Measurements from ENCODE around the gene RNF183.
"Not testable (repeated sequence)": the region's sequence is repeated elsewhere in the genome, so short reads cannot be mapped to it uniquely, and the experiment has no call there.

The RNF183 gene

GRCh38 chr9:113296796-113297558 lies 6.2 kb downstream of the RNF183 start:
- no peaks in the 10 kb centered on the region for H3K79me2 ChIP-seq (ENCODE audit: low read length)
- no peaks in the 10 kb centered on the region; the same call in 1 of the 2 replicates for H3K36me3 ChIP-seq (replicated peaks; ENCODE audit: insufficient read depth, low read length)
- no peaks in the 10 kb centered on the region for H3K9me3 ChIP-seq (replicated peaks; ENCODE audit: insufficient read depth, low read length)
- H3K9ac ChIP-seq (ENCODE audit: low read length) = no peak overlapping the region
- H3K4me2 ChIP-seq (ENCODE audit: low read depth, low read length) = no peak overlapping the region
- no peak overlapping the region for H2AFZ ChIP-seq (ENCODE audit: low read length)
- no peak overlapping the region for H3K4me3 ChIP-seq (ENCODE audit: low read length)
- H3K4me1 ChIP-seq (ENCODE audit: low read length) = peaks cover 29% of the 10 kb centered on the region
- TF ChIP-seq, protein P1, sequence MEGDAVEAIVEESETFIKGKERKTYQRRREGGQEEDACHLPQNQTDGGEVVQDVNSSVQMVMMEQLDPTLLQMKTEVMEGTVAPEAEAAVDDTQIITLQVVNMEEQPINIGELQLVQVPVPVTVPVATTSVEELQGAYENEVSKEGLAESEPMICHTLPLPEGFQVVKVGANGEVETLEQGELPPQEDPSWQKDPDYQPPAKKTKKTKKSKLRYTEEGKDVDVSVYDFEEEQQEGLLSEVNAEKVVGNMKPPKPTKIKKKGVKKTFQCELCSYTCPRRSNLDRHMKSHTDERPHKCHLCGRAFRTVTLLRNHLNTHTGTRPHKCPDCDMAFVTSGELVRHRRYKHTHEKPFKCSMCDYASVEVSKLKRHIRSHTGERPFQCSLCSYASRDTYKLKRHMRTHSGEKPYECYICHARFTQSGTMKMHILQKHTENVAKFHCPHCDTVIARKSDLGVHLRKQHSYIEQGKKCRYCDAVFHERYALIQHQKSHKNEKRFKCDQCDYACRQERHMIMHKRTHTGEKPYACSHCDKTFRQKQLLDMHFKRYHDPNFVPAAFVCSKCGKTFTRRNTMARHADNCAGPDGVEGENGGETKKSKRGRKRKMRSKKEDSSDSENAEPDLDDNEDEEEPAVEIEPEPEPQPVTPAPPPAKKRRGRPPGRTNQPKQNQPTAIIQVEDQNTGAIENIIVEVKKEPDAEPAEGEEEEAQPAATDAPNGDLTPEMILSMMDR (IDR thresholded peaks at IDR 0.05; ENCODE audit: low read length) = no peak
- TF ChIP-seq EZH2 (optimal IDR thresholded peaks at IDR 0.05; ENCODE audit: low read depth, low read length) (no peak), EZH2phosphoT487 (IDR thresholded peaks at IDR 0.05; ENCODE audit: low read length) (no peak)
- no peaks in the 10 kb centered on the region for H3K9me2 ChIP-seq (replicated peaks; ENCODE audit: insufficient read depth, low read length)
- H3K27me3 ChIP-seq (replicated peaks; ENCODE audit: insufficient read depth, low read length) = no peaks in the 10 kb centered on the region
- H4K20me1 ChIP-seq (ENCODE audit: insufficient read depth, low read length) = no peaks in the 10 kb centered on the region
- DNase-seq = no peak
- no peak overlapping the region for H3K27ac ChIP-seq (ENCODE audit: low read length)
- H3F3A ChIP-seq (ENCODE audit: insufficient read depth, low read length) = peaks cover 23% of the 10 kb centered on the region

DNA sequence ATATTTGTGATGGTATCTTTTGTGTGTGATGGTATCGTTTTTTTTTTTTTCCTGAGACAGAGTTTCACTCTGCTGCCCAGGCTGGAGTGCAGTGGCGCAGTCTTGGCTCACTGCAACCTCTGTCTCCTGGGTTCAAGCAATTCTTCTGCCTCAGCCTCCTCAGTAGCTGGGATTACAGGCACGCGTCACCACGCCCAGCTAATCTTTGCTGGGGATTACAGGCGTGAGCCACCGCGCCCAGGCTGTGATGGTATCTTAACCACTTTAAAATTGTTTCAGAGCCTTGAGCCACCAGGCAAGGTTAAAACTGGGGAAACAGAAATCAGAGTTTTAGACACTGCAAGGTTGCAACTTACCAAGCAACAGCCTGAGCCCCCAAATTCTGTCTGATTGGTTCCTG lies 6.9 kb downstream of the RNF183 start:
- H3K79me2 ChIP-seq (ENCODE audit: low read length); H3K9me2 ChIP-seq (replicated peaks; ENCODE audit: insufficient read depth, low read length); H3K27me3 ChIP-seq (replicated peaks; ENCODE audit: insufficient read depth, low read length); H3K27ac ChIP-seq (ENCODE audit: low read length); H3K36me3 ChIP-seq (replicated peaks; ENCODE audit: insufficient read depth, low read length); H4K20me1 ChIP-seq (ENCODE audit: insufficient read depth, low read length); H3K4me3 ChIP-seq (ENCODE audit: low read length); H3K4me2 ChIP-seq (ENCODE audit: low read depth, low read length); H3K9me3 ChIP-seq (replicated peaks; ENCODE audit: insufficient read depth, low read length); H3K9ac ChIP-seq (ENCODE audit: low read length); DNase-seq; H2AFZ ChIP-seq (ENCODE audit: low read length): not testable (repeated sequence)
- Histone ChIP-seq H3K4me1 (ENCODE audit: low read length) (peaks cover 29% of the 10 kb centered on the region), H3F3A (ENCODE audit: insufficient read depth, low read length) (peaks cover 23% of the 10 kb centered on the region)

DNA sequence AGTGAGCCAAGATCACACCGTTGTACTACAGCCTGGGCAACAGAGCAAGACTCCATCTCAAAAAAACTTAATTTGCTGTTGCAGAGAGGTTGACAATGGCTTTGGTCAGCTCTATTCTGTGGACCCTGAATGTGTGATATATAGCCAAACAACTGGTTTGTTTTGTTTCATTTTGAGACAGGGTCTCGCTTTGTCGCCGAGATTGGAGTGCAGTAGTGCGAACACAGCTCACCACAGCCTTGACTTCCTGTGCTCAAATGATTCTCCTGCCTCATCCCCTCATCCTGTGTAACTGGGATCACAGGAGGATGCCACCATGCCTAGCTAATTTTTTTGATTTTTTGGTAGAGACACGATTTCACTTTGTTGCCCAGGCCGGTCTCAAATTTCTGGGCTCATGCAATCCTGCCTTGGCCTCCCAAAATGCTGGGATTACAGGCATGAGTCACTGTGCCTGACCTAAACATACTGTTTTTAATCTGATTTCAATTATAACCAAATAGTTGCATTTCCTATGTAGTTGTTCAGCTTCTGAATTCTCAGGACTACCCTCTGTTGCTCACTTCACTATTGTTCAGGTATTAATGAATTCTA lies 9.8 kb downstream of the RNF183 start:
- Histone ChIP-seq H3K36me3 (replicated peaks; ENCODE audit: insufficient read depth, low read length) (peaks cover 17% of the 10 kb centered on the region), H3F3A (ENCODE audit: insufficient read depth, low read length) (peaks cover 5% of the 10 kb centered on the region; the same call in 1 of the 2 replicates), H3K9me3 (replicated peaks; ENCODE audit: insufficient read depth, low read length) (no peaks in the 10 kb centered on the region), H3K4me3 (ENCODE audit: low read length) (no peak overlapping the region), H3K9ac (ENCODE audit: low read length) (no peak overlapping the region), H3K4me2 (ENCODE audit: low read depth, low read length) (no peak overlapping the region), H4K20me1 (ENCODE audit: insufficient read depth, low read length) (no peaks in the 10 kb centered on the region), H3K79me2 (ENCODE audit: low read length) (0 out of 2 replicates have a peak, but pooled peaks cover 3% of the 10 kb centered on the region), H3K27me3 (replicated peaks; ENCODE audit: insufficient read depth, low read length) (no peaks in the 10 kb centered on the region), H2AFZ (ENCODE audit: low read length) (no peak overlapping the region), H3K27ac (ENCODE audit: low read length) (no peak overlapping the region), H3K9me2 (replicated peaks; ENCODE audit: insufficient read depth, low read length) (no peaks in the 10 kb centered on the region), H3K4me1 (ENCODE audit: low read length) (peaks cover 2% of the 10 kb centered on the region)
- DNase-seq = no peak
- TF ChIP-seq EZH2phosphoT487 (IDR thresholded peaks at IDR 0.05; ENCODE audit: low read length) = no peak
- TF ChIP-seq, protein P1 (IDR thresholded peaks at IDR 0.05; ENCODE audit: low read length) = no peak
- no peak for TF ChIP-seq EZH2 (optimal IDR thresholded peaks at IDR 0.05; ENCODE audit: low read depth, low read length)
